ENCODE data around the gene MLEC.
"Not testable (repeated sequence)": the region's sequence is repeated elsewhere in the genome, so short reads cannot be mapped to it uniquely, and the experiment has no call there.

Gene MLEC

GRCh38 chr12:120663741-120664140 lies 23.2 kb upstream of the MLEC start:
- DNase-seq (ENCODE audit: low read depth in 2 of 2): no peak

GRCh38 chr12:120666571-120667390 lies 20.2 kb upstream of the MLEC start:
- no peak for DNase-seq (ENCODE audit: low read depth in 2 of 2)

- DNase-seq (ENCODE audit: low read depth in 2 of 2): no peak
Observed at GRCh38 chr12:120668091-120668867, 18.7 kb upstream of the MLEC start.

- no peak for DNase-seq (ENCODE audit: low read depth in 2 of 2)
Observed at GRCh38 chr12:120668868-120669840, 17.8 kb upstream of the MLEC start.

- not testable (repeated sequence) for DNase-seq (ENCODE audit: low read depth in 2 of 2)
Observed at GRCh38 chr12:120670237-120670636, 16.7 kb upstream of the MLEC start.

- no peak for DNase-seq (ENCODE audit: low read depth in 2 of 2)
Observed at GRCh38 chr12:120670667-120671066, 16.3 kb upstream of the MLEC start.

- no peak for DNase-seq (ENCODE audit: low read depth in 2 of 2)
Observed at GRCh38 chr12:120674097-120674636, 12.8 kb upstream of the MLEC start.

- no peak for DNase-seq (ENCODE audit: low read depth in 2 of 2)
Observed at GRCh38 chr12:120677765-120678473, 9.0 kb upstream of the MLEC start.

GRCh38 chr12:120678572-120678971 lies 8.4 kb upstream of the MLEC start:
- no peak for DNase-seq (ENCODE audit: low read depth in 2 of 2)

GRCh38 chr12:120680165-120680738 lies 6.7 kb upstream of the MLEC start:
- DNase-seq (ENCODE audit: low read depth in 2 of 2): no peak

- no peak for DNase-seq (ENCODE audit: low read depth in 2 of 2)
Observed at GRCh38 chr12:120684523-120684932, 2.4 kb upstream of the MLEC start.

- no peak for DNase-seq (ENCODE audit: low read depth in 2 of 2)
Observed at GRCh38 chr12:120685522-120685921, 1.4 kb upstream of the MLEC start.

- DNase-seq (ENCODE audit: low read depth in 2 of 2): peak; percentile 94 to 95
Observed at GRCh38 chr12:120686151-120686689, 729 bp upstream of the MLEC start.

- DNase-seq (ENCODE audit: low read depth in 2 of 2): peak in 1 of 2 donors; percentile 22
Observed at GRCh38 chr12:120687578-120688289, 785 bp downstream of the MLEC start.

- DNase-seq (ENCODE audit: low read depth in 2 of 2): no peak
Observed at GRCh38 chr12:120688527-120689071, 1.6 kb downstream of the MLEC start.

- DNase-seq (ENCODE audit: low read depth in 2 of 2): no peak
Observed at GRCh38 chr12:120689397-120690082, 2.6 kb downstream of the MLEC start.

- DNase-seq (ENCODE audit: low read depth in 2 of 2): no peak
Observed at GRCh38 chr12:120690083-120690450, 3.1 kb downstream of the MLEC start.

GRCh38 chr12:120690978-120691377 lies 4.0 kb downstream of the MLEC start:
- no peak for DNase-seq (ENCODE audit: low read depth in 2 of 2)

Data from activated CD4-positive, alpha-beta T cell treated with anti-CD3 and anti-CD28 coated beads for 24 hours (primary cell).